Measurements from ENCODE around the gene NOS1.

DNA sequence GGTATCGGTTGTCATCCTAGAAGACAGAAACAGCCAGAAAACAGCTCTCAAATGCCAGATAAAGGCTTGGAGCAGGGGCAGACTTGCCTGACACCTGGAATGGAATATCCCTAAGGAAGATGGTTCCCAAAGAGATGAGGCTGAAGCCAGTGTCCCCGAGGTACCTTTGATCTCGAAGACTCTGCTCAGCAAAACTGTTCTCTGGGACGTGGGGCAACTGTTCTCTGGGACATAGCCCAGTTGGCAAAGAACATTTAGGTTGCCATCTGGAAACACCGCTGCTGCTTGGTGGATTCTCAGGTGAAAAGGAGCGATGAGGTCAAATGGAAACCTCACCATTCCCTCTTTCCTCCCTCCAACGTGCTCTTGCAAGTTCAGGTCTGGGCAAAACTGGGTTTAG is 143.3 kb downstream of the NOS1 start:
- TF ChIP-seq POLR2A (IDR thresholded peaks at IDR 0.05; ENCODE audit: low read length) (no peak), GATA1 (IDR thresholded peaks at IDR 0.05; ENCODE audit: low read depth, low read length) (no peak)

All from erythroblast (primary cell).